Stimulated activated CD8-positive, alpha-beta memory T cell treated with anti-CD3 and anti-CD28 coated beads, Interleukin-15, amount 100 ng/mL, for 4 hours (primary cell): ENCODE data around the gene CDKAL1.
"Not testable (repeated sequence)": the region's sequence is repeated elsewhere in the genome, so short reads cannot be mapped to it uniquely, and the experiment has no call there.

Experiments
- DNase-seq, 2 donors: peaks; one replicate each; pipeline ENCODE4 v3.0.0-alpha.2; 2020; ENCODE audit warnings: low read depth in 2 of 2

CDKAL1 gene

GRCh38 chr6:21167790-21168189, 633.5 kb downstream of the CDKAL1 start:
- DNase-seq, result no peak

GRCh38 chr6:21171801-21172200, 637.5 kb downstream of the CDKAL1 start:
- no peak for DNase-seq

- DNase-seq, result no peak
Observed at GRCh38 chr6:21173031-21173430, 638.8 kb downstream of the CDKAL1 start.

- DNase-seq, result no peak
Observed at GRCh38 chr6:21173678-21174077, 639.4 kb downstream of the CDKAL1 start.

GRCh38 chr6:21176197-21176596, 641.9 kb downstream of the CDKAL1 start:
- no peak for DNase-seq

- no peak for DNase-seq
Observed at GRCh38 chr6:21180155-21180554, 645.9 kb downstream of the CDKAL1 start.

GRCh38 chr6:21180800-21181337, 646.6 kb downstream of the CDKAL1 start:
- no peak for DNase-seq

GRCh38 chr6:21181866-21182265, 647.6 kb downstream of the CDKAL1 start:
- no peak for DNase-seq

- DNase-seq, result no peak
Observed at GRCh38 chr6:21182589-21182988, 648.3 kb downstream of the CDKAL1 start.

GRCh38 chr6:21185861-21186478, 651.7 kb downstream of the CDKAL1 start:
- DNase-seq, result no peak

GRCh38 chr6:21186479-21187055, 652.3 kb downstream of the CDKAL1 start:
- DNase-seq, result no peak

GRCh38 chr6:21187485-21187884, 653.2 kb downstream of the CDKAL1 start:
- no peak for DNase-seq

- no peak for DNase-seq
Observed at GRCh38 chr6:21188505-21189223, 654.4 kb downstream of the CDKAL1 start.

- DNase-seq, result no peak
Observed at GRCh38 chr6:21189759-21190158, 655.5 kb downstream of the CDKAL1 start.

GRCh38 chr6:21190701-21191100, 656.4 kb downstream of the CDKAL1 start:
- DNase-seq, result no peak

GRCh38 chr6:21193790-21194475, 659.7 kb downstream of the CDKAL1 start:
- no peak for DNase-seq

- DNase-seq, result not testable (repeated sequence)
Observed at GRCh38 chr6:21195301-21195700, 661.0 kb downstream of the CDKAL1 start.

GRCh38 chr6:21198032-21198640, 663.9 kb downstream of the CDKAL1 start:
- no peak for DNase-seq

- no peak for DNase-seq
Observed at GRCh38 chr6:21199262-21199661, 665.0 kb downstream of the CDKAL1 start.

- DNase-seq, result no peak
Observed at GRCh38 chr6:21200134-21200870, 666.0 kb downstream of the CDKAL1 start.

GRCh38 chr6:21201187-21201586, 666.9 kb downstream of the CDKAL1 start:
- DNase-seq, result no peak
